ENCODE data around the gene BABAM2.
"Not testable (repeated sequence)": the region's sequence is repeated elsewhere in the genome, so short reads cannot be mapped to it uniquely, and the experiment has no call there.

Gene BABAM2

DNA sequence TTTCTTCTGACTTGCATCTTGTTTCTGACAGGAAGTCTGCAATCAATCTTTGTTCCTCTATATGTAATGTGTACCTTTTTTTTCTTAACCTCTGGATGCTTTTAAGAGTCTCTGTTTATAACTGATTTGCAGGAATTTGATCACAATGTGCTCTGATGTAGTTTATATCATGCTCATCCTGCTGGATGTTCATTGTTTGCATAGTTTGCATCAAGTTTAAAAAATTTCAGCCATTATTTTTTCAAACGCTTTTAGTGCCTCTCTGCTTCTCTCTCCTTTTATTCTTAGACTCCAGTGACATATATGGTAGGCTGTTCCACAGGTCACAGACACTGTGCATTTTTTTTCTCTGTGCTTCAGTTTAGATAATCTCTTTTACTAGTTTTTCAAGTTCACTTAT, 24.3 kb upstream of the BABAM2 start:
- FAIRE-seq (no peak), DNase-seq (ENCODE audit: insufficient read length, low spot score) (no peak)
- TF ChIP-seq, protein P1, sequence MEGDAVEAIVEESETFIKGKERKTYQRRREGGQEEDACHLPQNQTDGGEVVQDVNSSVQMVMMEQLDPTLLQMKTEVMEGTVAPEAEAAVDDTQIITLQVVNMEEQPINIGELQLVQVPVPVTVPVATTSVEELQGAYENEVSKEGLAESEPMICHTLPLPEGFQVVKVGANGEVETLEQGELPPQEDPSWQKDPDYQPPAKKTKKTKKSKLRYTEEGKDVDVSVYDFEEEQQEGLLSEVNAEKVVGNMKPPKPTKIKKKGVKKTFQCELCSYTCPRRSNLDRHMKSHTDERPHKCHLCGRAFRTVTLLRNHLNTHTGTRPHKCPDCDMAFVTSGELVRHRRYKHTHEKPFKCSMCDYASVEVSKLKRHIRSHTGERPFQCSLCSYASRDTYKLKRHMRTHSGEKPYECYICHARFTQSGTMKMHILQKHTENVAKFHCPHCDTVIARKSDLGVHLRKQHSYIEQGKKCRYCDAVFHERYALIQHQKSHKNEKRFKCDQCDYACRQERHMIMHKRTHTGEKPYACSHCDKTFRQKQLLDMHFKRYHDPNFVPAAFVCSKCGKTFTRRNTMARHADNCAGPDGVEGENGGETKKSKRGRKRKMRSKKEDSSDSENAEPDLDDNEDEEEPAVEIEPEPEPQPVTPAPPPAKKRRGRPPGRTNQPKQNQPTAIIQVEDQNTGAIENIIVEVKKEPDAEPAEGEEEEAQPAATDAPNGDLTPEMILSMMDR (IDR thresholded peaks at IDR 0.05; ENCODE audit: insufficient read depth, missing control alignments): no peak

GRCh38 chr2:27869763-27870162, 20.8 kb upstream of the BABAM2 start:
- DNase-seq (ENCODE audit: insufficient read length, low spot score) (no peak), FAIRE-seq (no peak)
- TF ChIP-seq, protein P1 (IDR thresholded peaks at IDR 0.05; ENCODE audit: insufficient read depth, missing control alignments): no peak

GRCh38 chr2:27870724-27871123, 19.8 kb upstream of the BABAM2 start:
- FAIRE-seq (no peak), DNase-seq (ENCODE audit: insufficient read length, low spot score) (no peak)
- TF ChIP-seq, protein P1 (IDR thresholded peaks at IDR 0.05; ENCODE audit: insufficient read depth, missing control alignments): no peak

DNA sequence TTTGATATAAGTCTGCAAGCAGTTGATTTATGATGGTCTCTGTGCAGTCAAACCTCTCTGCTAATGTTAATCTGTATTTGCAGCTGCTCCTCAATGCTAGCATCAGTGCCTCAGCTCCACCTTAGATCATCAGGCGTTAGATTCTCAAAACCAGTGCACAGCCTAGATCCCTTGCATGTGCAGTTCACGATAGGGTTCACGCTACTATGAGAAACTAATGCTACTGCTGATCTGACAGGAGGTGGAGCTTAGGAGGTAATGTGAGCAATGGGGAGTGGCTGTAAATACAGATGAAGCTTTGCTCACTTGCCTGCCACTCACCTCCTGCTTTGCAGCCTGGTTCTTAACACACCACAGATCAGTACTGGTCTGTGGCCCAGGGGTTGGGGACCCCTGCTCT, 18.7 kb upstream of the BABAM2 start:
- TF ChIP-seq, protein P1 (IDR thresholded peaks at IDR 0.05; ENCODE audit: insufficient read depth, missing control alignments): no peak
- FAIRE-seq (no peak), DNase-seq (ENCODE audit: insufficient read length, low spot score) (no peak)

GRCh38 chr2:27873091-27873490, 17.4 kb upstream of the BABAM2 start:
- FAIRE-seq (no peak), DNase-seq (ENCODE audit: insufficient read length, low spot score) (no peak)
- TF ChIP-seq, protein P1 (IDR thresholded peaks at IDR 0.05; ENCODE audit: insufficient read depth, missing control alignments): no peak

GRCh38 chr2:27875089-27875881, 15.2 kb upstream of the BABAM2 start:
- DNase-seq (ENCODE audit: insufficient read length, low spot score): no peak
- FAIRE-seq: no peak
- TF ChIP-seq, protein P1 (IDR thresholded peaks at IDR 0.05; ENCODE audit: insufficient read depth, missing control alignments): no peak

- FAIRE-seq (no peak), DNase-seq (ENCODE audit: insufficient read length, low spot score) (no peak)
- TF ChIP-seq, protein P1 (IDR thresholded peaks at IDR 0.05; ENCODE audit: insufficient read depth, missing control alignments): no peak
Measured at GRCh38 chr2:27878825-27879224, 11.7 kb upstream of the BABAM2 start.

GRCh38 chr2:27881815-27882583, 8.5 kb upstream of the BABAM2 start:
- not testable (repeated sequence) for FAIRE-seq; DNase-seq (ENCODE audit: insufficient read length, low spot score)

DNA sequence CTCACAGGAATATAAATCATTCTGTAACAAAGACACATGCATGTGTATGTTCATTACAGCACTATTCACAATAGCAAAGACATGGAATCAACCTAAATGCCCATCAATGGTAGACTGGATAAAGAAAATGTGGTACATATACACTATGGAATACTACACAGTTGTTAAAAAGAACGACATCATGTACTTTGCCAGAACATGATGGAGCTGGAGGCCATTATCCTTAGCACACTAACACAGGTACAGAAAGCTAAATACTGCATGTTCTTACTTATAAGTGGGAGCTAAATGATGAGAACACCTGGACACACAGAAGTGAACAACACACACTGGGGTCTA, 8.0 kb upstream of the BABAM2 start:
- not testable (repeated sequence) for FAIRE-seq; DNase-seq (ENCODE audit: insufficient read length, low spot score)
